Measurements from ENCODE around the gene ZNF710. TPM values are rescaled to one million over a fixed set of nuclear protein-coding genes. Genes with fewer than 3 reads are reported as not detected.

ZNF710 gene
- polyA plus RNA-seq, 1 donor from 2014 or later, result 10.2 TPM

GRCh38 chr15:89958107-89958805 is 42.9 kb upstream of the ZNF710 start:
- no peak overlapping the region for H3K27ac ChIP-seq (ENCODE audit: low read length)

DNA sequence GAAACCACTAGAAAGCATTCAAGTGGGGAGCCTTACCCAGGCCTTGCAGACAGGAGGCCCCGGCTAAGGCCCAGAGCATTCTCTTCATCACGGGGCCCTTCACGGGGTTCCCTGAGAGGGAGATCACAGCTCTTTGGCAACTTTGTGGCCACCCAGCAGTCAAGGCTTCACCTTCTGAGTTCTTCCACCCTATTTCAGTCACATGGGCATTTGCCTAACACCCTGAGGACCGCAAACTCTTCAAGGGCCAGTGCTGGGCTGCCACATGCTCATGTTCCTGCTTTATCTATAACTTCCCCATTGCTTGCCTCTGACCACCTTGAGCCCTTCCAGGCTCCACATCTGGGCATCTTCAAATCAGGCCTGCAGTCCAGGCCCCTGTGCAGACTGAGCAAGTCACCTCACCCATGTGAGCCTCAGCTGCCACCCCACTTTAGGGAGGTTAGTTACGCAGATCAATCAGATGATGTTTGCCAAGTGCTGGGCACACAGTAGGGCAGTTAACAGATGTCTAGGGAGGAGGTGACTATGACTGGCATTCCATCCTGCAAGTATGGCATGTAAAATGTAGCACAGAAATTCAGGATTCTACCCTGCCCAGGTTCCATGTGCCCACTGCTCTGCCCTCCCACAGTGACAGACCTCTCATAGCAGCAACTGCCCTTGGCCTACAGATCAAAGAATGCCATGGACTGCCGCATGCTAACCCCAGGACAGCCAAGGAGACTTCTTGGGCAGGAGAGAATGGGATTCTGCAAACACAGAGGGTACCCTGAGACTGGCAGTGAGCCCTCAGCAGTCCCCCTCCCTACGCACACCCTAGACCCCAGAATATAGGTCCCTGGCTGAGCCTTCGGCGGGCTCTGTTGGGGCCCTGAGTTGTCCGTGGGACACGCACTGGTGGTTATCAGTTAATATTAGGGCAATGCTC is 37.6 kb upstream of the ZNF710 start:
- no peak overlapping the region for H3K4me3 ChIP-seq (ENCODE audit: low read length)
- H3K36me3 ChIP-seq (ENCODE audit: insufficient read depth, low read length), result no peaks in the 10 kb centered on the region
- no peak overlapping the region for H3K4me2 ChIP-seq (ENCODE audit: low read length)
- no peak overlapping the region for H3K27ac ChIP-seq (ENCODE audit: low read length)
- H3F3A ChIP-seq (ENCODE audit: insufficient read depth, low read length, poor library complexity, severe bottlenecking), result no peaks in the 10 kb centered on the region
- no peaks in the 10 kb centered on the region for H3K9me3 ChIP-seq (ENCODE audit: low read length)
- H2AFZ ChIP-seq (ENCODE audit: low read depth, low read length), result no peak overlapping the region
- TF ChIP-seq MXI1 (conservative IDR thresholded peaks at IDR 0.05; ENCODE audit: poor library complexity, severe bottlenecking) (no peak), RAD21 (conservative IDR thresholded peaks at IDR 0.05) (no peak), SMC3 (conservative IDR thresholded peaks at IDR 0.05; ENCODE audit: poor library complexity) (no peak), EZH2 (IDR thresholded peaks at IDR 0.05; ENCODE audit: borderline replicate concordance, insufficient read depth, low read length, poor library complexity, severe bottlenecking) (no peak), POLR2AphosphoS5 (IDR thresholded peaks at IDR 0.05) (no peak), TAF1 (IDR thresholded peaks at IDR 0.05; ENCODE audit: low read depth) (no peak), EP300 (conservative IDR thresholded peaks at IDR 0.05; ENCODE audit: poor library complexity, severe bottlenecking) (no peak), REST (IDR thresholded peaks at IDR 0.05; ENCODE audit: borderline replicate concordance) (no peak)
- TF ChIP-seq, protein P1, sequence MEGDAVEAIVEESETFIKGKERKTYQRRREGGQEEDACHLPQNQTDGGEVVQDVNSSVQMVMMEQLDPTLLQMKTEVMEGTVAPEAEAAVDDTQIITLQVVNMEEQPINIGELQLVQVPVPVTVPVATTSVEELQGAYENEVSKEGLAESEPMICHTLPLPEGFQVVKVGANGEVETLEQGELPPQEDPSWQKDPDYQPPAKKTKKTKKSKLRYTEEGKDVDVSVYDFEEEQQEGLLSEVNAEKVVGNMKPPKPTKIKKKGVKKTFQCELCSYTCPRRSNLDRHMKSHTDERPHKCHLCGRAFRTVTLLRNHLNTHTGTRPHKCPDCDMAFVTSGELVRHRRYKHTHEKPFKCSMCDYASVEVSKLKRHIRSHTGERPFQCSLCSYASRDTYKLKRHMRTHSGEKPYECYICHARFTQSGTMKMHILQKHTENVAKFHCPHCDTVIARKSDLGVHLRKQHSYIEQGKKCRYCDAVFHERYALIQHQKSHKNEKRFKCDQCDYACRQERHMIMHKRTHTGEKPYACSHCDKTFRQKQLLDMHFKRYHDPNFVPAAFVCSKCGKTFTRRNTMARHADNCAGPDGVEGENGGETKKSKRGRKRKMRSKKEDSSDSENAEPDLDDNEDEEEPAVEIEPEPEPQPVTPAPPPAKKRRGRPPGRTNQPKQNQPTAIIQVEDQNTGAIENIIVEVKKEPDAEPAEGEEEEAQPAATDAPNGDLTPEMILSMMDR (IDR thresholded peaks at IDR 0.05; ENCODE audit: poor library complexity, severe bottlenecking), result no peak
- H3K9me2 ChIP-seq (ENCODE audit: insufficient read depth, low read length), result no peaks in the 10 kb centered on the region
- H3K27me3 ChIP-seq (ENCODE audit: insufficient read depth, low read depth, low read length), result no peaks in the 10 kb centered on the region
- H3K79me2 ChIP-seq (replicated peaks; ENCODE audit: insufficient read depth, low read length), result no peaks in the 10 kb centered on the region
- H4K20me1 ChIP-seq (ENCODE audit: insufficient read depth), result no peaks in the 10 kb centered on the region
- no peak overlapping the region for H3K9ac ChIP-seq (ENCODE audit: low read length)

More at GRCh38 chr15:89958107-89958805, 42.9 kb upstream of the ZNF710 start:
- H3K9ac ChIP-seq (ENCODE audit: low read length), result no peak overlapping the region
- no peaks in the 10 kb centered on the region for H3F3A ChIP-seq (ENCODE audit: insufficient read depth, low read length, poor library complexity, severe bottlenecking)
- H3K79me2 ChIP-seq (replicated peaks; ENCODE audit: insufficient read depth, low read length), result no peaks in the 10 kb centered on the region
- H3K27me3 ChIP-seq (ENCODE audit: insufficient read depth, low read depth, low read length), result no peaks in the 10 kb centered on the region
- no peaks in the 10 kb centered on the region for H3K36me3 ChIP-seq (ENCODE audit: insufficient read depth, low read length)
- TF ChIP-seq SMC3 (conservative IDR thresholded peaks at IDR 0.05; ENCODE audit: poor library complexity) (no peak), EZH2 (IDR thresholded peaks at IDR 0.05; ENCODE audit: borderline replicate concordance, insufficient read depth, low read length, poor library complexity, severe bottlenecking) (no peak)
- no peaks in the 10 kb centered on the region for H3K9me2 ChIP-seq (ENCODE audit: insufficient read depth, low read length)
- no peak overlapping the region for H3K4me3 ChIP-seq (ENCODE audit: low read length)
- H4K20me1 ChIP-seq (ENCODE audit: insufficient read depth), result no peaks in the 10 kb centered on the region
- no peak overlapping the region for H2AFZ ChIP-seq (ENCODE audit: low read depth, low read length)
- no peak overlapping the region for H3K4me2 ChIP-seq (ENCODE audit: low read length)
- no peaks in the 10 kb centered on the region for H3K9me3 ChIP-seq (ENCODE audit: low read length)

All from neural cell (in vitro differentiated cells).